HG03025 (cell line): ENCODE data around the gene HOXD3.

ENCODE experiments used
- ATAC-seq: cut with Tn5 transposase; IDR thresholded peaks from one replicate; pipeline ENCODE4 v1.9.1; 2021; ENCODE audit warnings: mild to moderate bottlenecking, moderate library complexity; ENCODE audit not compliant: unreplicated experiment, low FRiP score

HOXD3 gene

DNA sequence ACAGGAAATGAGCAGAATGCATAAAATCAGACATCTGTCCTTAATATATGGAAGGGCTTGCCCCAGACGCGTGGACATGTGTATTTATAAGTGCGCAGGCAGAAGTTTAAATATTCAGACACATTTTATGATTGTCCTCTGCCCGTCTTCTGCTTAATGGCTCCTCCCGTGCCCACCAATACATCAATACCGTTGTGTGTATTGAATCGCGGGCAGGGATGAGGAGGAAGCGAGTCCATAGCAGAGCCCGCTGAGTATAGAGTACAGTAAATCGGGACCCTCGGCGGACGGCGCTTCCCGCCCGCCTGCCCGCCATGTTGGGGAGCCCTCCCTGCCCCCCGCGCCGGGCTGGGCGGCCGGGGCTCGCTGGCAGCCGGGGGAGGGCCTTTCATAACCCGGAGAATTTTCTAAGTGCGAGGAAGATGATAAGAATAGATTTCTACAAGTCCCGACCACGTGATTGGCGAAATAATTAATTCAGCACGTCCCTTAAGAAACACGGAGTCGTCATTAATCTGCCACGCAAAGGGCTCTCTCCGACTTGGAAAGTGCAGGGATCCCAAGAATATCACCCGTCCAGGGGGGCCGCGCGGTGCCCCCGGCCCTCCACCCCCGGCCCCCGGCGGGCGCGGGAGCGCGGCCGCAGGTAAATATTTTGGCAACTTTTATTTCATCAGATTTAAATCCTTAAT is at the start of gene HOXD3:
HOXD3 (plus strand) TSS at position 501 of the 692 bp plus-strand sequence. CDS start 11,808 bp downstream, outside the sequence.
- ATAC-seq, result no peak

DNA sequence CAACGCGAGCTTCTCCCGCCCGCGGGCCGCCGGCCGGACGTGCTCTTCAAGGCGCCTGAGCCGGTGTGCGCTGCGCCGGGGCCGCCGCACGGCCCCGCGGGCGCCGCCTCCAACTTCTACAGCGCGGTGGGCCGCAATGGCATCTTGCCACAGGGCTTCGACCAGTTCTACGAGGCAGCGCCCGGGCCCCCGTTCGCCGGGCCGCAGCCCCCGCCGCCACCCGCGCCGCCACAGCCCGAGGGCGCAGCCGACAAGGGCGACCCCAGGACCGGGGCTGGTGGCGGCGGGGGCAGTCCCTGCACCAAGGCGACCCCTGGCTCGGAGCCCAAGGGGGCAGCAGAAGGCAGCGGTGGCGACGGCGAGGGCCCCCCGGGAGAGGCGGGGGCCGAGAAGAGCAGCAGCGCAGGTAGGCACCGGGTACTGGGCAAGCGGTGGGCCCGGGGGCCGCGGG is 49.4 kb upstream of the HOXD3 start:
- no peak for ATAC-seq

DNA sequence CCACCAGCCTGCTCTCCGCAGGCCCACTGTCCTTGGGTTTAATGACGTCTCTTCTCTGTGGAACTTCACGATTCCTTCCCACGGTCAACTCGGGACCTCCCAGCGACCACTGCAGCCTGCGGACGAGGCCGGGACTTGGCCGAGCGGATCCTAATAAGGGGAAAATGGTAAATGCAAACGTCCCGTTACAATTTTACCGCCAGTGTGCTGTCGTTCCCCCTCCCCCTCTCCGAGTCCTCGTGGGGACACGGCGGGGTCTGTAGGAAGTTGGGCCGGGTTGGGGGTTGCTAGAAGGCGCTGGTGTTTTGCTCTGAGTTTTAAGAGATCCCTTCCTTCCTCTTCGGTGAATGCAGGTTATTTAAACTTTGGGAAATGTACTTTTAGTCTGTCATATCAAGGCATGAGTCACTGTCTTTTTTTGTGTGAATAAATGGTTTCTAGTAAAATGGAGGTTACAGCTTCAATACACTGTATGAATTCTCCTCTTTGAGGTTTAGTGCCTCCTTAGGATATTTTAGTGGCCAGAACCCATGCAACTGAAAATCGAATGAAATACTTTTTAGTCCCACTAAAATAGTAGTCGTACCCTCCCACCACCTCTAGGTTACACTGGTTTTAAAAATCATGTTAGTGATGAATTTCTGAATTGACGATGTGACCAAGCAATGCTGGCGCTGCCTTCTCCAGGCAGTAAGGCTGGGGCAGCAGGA is 47.8 kb upstream of the HOXD3 start:
- no peak for ATAC-seq

DNA sequence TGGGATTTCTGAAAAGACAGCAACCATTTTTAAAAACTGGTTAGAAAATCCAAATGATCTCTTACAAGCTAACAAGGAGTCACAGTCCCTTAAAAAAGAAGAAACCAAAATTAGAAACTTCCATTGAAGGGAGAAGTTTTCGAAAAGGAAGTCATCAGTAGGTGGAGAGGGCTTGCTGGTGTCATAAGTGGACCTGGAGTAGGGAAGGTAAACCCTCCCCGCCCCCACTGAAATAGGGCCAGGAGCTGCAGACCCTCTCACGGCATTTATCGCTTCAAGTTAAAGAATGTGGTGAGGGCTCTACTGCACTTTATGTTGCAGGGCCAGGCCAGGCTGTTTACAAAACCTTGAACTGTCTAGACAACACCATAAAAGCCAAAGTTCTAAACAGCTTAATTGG is 47.2 kb upstream of the HOXD3 start:
- ATAC-seq, result no peak

DNA sequence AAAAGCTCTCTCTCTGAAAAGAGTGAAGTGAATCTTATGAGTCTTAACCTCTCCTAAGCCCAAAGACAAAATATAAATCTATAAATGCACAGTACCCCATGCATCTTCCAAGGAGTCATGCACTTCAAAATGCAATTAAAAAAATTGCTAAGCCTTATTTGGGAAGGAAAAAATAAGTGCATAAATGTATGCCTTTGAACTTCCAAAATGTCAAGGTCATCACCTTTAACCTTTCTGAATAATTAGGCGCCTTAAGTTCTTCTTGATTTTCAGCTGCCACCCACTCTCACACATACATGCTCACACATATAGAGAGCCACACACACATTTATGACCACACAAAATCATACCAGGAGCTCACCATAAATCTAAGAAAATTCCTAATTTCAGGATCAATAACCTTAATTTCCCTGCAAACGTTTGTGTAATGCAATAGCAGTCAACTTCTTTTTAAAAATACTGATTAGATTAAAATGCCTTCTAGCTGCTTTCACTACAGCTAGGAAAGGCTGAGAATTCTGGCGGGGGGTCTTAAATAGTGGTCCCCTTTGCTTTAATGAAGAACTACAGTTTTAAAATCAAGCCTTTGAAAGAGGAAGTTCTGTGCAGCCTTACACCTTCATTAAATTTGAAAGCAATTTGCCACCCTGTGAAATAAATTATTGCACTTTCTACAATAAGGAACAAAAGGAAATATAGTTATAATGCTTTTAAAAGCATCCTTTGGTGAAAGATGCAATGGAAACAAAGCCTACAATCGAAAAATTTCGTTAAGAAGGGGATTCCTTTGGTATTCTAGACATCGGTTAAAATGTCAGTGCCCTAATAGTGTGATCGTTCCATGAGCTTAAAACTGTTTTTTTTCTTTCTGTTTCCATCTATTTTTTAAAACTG is 46.4 kb upstream of the HOXD3 start:
- ATAC-seq, result no peak

DNA sequence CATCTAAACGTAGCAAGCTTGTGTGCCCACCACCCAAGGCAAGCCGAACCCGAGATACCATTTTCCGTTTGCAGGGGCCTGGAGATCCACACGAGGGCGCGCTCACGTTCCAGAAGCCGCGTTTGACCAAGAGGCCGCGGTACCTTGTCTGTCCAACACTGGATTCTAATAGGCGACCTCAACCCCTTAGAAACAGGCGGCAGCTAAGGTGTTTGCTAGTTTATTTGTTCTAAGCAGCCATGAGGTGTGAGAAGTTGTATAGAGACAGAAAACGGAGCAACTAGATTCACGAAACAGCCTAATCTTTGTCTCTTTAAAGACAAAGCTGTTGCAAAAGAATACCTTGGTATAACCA is 45.8 kb upstream of the HOXD3 start:
- no peak for ATAC-seq

DNA sequence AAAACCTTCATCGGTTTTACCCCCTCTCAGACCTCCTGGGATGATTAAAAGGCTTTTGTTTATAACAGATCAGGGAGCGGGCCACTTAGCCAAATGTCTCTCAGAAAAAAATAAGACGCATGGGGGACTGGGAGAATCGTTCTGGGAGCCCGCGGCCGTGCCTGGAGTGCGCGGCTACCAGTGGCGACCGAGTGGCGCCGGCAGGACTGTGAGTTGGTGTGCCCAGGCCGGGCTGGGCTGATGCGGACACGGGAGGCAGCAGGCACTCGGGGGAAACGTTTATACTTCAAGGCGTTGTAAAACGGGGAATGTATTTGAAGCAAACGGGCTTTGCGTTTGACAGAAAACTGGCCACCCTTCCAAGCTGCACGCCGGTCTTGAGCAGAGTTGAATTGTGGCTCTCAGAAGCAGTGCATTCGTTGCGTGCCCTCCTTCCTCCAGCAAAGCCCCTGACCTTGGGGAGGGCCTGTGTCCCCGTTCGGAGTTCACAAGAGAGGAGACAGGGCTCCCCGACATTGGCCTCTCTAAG is 45.2 kb upstream of the HOXD3 start:
- ATAC-seq, result no peak

DNA sequence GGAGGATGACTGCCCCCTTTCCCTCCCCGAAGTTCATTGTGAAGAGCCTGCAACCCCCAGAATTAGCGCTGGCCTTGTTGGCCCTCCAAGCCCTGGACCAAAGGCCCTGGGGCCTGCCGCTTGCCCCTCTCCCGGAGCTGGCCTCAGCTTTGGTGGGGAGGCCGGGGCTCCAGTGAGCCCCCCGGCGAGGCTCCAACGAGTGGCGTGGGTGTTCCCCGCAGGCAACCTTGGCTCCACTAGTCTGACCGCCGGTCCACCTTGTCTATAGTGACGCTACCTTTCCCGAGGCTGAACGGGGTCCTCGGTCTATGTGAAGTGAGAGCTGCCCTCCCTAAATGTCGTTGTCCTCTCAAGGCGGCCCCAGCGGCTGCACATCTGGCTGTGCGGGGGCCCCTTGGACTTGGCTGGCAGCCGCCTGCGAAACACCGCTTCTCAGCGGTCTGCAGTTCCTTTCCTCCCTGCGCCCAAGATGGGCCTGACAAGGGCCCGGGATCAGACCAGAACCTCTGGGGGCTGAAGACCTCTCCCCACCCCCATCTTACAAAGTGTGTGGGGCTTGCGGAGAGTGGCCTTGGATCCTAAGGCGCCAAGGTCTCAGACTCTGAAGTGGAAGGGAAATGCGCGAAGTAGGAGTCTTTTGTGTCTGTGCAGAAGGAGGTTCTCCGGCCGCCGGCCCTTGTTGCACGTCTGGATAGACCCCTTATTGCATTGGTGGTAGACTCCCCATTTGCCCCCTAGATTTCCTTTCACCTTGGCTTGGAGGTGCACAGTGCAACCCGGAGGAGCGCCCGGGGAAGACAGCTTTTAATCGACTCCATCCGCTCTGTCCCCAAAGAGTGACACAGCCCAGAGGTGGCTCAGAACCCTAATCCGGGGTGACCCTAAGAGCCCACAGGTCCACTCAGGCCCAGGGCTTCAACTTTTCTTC is 44.5 kb upstream of the HOXD3 start:
- no peak for ATAC-seq

DNA sequence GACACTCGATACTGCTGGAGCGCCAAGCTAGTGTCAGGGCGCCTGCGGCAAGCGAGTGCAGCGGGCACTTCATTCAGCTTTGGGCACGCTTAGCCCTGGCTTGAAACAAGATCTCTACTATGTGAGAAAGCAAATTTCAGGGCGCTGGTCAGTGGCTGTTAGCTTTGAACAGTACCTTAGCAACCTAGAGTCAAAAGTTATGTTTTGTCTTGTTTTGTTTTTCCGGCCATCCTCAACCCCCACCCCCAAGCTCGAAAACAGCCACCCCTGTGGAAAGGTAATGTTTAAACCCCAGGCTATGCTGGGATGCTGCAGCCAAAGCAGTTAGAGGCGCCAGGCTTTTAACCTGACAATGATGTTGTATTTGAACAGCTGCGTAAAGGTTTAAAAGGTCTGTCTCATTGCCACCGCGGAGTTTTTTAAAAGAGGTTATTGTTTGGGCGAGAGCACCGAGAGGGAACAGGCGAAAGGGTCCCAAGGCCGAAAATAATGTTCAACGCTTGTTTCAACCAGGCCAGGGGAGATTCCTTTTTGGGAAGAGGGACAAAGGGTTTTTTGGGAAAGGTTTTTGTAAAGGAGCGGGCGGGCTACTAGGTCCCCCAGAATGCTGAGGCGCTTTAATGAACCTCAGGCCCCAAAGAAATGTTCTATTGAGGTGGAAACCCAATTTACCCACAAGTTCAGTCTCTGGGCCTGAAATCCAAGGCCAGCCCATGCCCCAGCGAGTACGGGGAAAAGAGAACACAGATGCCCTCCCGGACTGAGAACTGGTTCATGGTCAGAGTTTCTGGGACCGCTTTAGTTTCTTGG is 42.8 kb upstream of the HOXD3 start:
- no peak for ATAC-seq

DNA sequence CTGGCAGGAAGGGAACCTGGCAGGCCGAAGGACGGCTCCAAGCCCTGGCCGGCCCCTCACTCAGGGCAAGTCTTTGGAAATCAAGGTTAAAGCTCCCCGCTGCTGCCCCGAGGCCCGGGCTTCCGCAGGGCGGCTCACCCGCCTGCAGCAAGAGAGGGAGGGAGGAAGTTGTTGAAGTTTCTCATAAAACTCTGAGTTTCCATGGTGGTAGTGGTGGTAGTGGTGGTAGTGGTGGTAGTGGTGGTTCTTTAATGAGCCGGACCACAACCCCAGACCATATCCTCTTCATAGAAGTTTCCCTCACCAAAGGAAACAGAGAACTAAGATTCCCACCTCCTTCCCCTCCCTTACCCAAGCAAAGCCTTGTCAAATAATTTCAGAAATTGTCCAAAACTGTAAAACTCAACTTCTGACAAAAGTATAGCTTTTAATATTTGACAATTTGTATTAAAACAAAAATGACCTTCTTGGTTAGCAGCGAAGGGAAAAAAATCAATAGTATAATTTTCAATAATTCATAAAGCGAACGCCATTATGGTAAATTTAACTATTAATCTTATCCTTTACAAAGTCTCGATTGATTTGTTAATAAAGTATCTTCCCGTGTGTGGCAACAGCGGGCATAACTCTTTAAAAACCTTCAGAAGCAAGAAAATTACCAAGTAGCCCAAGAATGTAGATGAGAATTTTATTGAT is 42.0 kb upstream of the HOXD3 start:
- ATAC-seq, result no peak

DNA sequence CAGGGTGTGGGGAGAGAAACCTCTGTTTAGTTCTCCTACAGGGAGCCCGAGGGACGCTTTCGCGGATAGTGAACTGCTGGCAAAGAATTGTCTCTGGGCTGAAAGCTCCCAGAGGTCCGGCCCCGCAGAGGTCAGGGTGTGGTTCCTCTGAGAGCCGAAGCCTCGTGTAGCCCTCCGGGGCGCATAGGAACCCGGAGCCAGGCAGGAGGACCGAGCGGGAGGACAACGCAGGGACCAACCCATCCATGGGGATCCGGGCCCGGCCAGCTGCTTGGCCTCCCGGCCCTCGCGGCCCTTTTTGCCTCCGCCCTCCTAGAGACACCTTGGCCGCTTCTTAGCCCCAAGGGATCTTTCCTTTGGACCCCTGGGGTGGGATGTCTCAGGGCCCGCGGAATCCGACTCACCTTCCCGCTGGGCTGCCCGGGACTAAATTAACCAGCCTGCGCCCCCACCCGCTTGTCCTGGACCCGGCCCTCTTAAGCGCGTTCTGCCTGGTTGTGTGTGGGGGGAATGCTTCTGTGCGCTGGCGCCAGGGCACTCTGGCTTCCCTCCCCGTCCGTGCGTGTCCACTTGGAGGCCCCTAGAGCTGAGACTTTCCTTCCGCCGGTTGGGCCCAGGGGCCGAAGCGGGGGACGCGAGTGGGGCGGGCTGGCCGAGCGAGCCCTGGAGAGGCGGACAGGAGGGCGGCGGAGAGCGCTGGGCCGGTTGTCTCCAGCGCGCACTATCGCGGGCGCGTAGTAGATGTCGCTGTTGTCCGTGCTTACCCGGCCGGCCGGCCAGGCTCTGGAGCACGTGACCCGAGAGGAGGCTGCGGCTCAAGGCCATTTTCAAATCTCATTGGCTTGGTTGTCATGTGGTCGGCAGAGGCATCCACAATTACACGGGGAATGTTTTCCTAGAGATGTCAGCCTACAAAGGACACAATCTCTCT is 41.0 kb upstream of the HOXD3 start, which contains the start of gene HOXD10:
HOXD10 (plus strand) TSS at position 896 of the 931 bp plus-strand sequence. CDS start 56 bp downstream, outside the sequence.
- no peak for ATAC-seq

DNA sequence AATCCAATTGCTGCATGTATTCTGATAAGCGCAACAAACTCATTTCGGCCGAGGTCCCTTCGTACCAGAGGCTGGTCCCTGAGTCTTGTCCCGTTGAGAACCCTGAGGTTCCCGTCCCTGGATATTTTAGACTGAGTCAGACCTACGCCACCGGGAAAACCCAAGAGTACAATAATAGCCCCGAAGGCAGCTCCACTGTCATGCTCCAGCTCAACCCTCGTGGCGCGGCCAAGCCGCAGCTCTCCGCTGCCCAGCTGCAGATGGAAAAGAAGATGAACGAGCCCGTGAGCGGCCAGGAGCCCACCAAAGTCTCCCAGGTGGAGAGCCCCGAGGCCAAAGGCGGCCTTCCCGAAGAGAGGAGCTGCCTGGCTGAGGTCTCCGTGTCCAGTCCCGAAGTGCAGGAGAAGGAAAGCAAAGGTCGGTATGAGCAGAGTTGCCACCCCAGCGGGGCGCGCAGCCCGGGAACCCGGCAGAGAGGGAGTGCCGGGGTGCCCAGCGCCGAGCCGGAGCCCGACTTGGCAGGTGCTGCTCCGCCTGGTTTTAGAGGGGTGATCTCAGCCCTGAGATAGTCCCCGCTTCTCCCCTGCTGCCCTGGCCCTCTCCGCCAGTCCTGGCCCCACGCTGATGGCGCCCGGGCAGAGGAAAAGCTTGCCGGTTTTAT is 39.8 kb upstream of the HOXD3 start:
- ATAC-seq, result no peak

DNA sequence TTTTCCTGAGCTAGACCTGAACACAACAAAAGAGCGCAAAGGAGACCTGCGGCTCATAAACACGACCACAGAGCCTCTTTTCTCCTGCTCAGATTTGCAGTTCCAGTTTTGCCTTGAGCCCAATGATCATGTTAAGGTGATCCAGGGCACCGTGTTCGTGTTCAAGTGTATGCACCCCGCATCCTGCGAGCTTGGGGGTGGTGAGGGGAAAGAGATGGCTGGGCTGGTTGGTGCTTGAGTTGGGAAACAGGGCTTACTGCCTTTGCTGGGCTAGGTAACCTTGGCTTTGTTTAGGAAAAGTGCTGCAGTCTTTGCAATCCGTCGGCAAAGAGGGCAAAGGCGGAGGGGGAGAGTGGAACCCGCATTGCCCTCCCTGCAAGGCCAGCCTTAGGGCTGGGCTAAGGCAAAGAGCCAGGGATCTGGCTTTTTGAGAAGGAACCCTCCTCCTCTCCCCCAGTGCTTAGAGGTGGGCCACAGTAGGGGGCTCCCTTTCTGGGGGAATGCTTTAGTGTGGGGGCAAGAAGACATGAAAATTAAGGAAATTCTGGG is 39.2 kb upstream of the HOXD3 start:
- ATAC-seq, result no peak

DNA sequence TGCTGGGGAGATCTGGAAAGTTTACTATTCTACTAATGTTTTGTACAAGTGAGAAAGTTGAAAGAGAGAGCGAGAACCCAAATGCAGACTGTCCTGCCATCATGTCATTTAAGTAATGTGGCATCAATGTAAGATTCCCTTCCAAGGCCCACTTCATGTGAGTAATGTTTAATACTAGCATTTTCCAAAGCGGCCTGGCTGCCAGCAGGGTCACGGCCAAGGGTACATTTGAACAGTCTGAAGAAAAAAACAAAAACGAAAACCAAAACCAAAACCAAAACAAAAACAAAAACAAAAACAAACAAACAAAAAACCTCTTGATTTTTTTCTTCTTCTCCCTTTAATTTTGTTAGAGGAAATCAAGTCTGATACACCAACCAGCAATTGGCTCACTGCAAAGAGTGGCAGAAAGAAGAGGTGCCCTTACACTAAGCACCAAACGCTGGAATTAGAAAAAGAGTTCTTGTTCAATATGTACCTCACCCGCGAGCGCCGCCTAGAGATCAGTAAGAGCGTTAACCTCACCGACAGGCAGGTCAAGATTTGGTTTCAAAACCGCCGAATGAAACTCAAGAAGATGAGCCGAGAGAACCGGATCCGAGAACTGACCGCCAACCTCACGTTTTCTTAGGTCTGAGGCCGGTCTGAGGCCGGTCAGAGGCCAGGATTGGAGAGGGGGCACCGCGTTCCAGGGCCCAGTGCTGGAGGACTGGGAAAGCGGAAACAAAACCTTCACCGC is 38.3 kb upstream of the HOXD3 start:
- no peak for ATAC-seq

DNA sequence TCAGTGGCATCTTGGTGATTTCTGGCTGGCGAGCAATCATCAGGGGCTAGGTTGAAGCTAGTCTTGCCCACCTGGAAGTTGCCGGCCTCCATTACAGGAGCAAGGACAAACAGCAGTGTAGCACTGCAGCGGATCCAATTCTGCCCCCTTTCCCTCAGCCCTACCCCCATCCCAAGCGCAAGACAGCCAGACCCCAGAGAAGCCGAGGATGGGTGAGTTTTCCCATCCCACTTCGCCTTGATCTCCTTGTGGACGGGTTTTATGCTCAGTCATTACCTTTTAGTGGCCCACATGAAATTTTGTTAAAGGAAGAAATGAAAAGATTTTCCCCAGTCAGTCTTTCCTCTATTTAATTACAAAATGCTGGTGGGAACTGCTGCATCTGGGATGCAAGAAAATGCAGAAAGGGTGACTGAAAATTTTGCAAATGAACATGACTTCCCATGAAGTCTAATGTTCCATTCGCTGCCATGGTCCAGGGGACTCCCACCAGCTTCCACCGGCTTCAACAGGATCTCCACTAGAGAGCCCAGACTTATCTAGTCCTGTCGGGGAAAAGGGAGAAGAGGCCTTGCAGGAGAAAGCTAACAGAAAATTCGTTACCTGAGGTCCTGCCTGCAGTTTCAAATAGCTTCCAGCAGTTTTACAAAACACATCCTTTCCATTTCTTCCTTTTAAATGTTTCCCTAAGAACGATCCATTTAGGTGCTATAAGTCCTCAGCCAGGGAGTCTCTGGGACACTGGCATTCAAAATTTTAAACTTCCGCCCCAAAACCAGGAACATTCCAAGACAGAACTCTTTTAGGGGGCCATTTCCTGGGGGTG is 36.5 kb upstream of the HOXD3 start:
- no peak for ATAC-seq
